HG02981 (cell line): ENCODE measurements around the gene GABBR2.

Experiments used
- ATAC-seq: cut with Tn5 transposase; IDR thresholded peaks from one replicate; pipeline ENCODE4 v1.9.1; 2021; ENCODE audit warnings: mild to moderate bottlenecking, moderate library complexity; ENCODE audit not compliant: unreplicated experiment

Gene GABBR2

DNA sequence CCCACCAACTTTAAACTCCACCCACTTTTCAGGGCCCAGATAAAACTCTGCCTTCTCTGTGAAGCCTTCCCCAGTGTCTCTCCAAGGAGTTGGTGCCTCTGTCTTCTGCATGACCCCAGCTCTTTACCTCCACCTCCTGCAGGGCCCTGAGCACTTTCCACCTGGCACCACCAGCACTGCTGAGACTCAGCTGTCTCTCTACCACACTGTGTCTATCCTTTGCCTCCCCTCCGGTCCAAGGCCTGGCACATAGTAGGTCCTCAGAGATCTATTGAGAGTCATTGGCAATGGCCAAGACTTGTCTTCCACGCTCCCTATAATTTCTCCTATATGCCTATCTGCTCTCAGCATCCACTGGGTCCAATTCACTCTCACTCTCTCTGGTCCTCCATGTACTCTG lies 12.9 kb upstream of the GABBR2 start:
- no peak for ATAC-seq

GRCh38 chr9:98720402-98720801 lies 11.7 kb upstream of the GABBR2 start:
- ATAC-seq: no peak

DNA sequence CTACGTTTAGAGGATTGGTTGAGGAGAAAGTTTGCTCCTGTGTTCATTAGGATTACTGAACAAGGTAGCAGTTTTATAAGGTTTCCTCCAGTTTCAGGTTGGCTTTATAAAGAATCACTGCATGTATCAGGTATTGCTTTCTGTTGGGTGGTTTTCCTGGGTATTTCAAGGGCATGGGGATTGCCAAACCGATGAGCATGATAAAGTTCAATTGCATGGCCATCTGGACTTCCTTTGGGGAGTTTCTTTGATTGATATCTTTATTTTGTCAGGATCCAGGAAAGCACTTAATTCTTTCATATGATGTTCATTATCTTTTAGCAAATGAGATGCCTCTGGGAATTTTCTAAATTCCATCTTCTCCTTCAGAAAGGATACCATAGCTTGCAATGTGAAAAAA lies 10.3 kb upstream of the GABBR2 start:
- ATAC-seq: no peak

GRCh38 chr9:98714833-98715232 lies 6.1 kb upstream of the GABBR2 start:
- no peak for ATAC-seq

DNA sequence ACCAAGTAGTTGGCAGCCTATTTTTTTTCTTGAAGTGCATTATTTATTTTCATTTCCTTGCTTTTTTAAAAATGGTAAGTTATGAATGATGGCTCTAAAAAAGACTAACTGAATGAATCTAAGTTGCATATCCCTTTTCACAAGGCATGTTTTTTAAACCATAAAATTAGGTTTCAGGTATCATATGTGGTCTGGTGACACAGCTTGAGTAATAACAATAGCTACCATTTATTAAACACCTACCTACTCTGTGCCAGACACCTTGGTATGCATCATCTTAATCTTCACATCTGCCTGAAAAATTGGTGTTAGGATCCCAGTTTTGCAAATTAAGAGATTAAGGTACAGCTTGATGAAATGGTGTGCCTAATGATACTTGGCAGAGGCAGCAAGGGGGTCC lies 4.3 kb upstream of the GABBR2 start:
- no peak for ATAC-seq

DNA sequence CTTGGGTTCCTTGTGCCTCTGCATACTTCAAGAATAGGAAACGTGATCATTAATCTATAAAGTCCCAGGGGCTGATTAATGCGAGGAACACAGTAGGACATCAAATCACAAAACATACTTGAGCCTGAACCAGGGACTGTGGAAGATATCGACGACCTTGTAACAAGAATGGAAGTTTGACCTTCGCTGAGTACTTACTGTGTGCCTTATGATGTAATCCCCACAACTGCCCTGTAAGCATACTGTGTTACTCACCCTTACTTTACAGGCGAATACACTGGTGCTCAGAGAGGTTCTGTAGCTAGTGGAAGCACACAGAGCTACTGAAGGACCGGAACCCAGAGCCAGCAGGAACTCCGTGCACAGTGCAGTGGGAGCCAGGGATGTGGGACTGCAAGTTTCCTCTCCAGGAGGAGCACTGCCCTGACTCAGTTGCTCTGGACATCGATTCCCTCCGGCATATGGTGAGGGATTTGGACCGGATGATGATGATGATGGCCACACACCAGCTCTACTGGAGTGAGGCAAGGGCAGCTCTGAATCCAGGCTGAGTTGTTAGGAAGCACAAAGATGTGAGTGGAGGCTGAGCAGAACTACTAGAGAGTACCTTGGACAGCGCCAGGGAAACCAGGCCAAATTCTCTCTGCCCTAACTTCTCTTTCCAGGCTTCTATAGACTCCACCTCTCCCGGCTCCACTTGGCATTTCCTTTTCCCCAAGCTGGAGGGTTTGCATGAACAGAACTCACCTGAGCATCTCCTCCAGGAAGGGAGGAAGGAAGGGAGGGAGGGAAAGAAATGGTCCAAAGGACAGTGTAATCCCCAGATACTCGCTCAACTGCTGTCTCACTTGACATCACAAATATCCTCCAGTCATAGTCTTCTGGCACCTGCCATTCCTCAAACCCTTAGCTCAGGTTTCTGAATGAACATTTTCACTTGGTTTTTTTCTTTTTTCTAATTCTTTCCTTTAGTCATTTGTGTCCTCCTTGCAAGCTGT lies 1.5 kb upstream of the GABBR2 start:
- ATAC-seq: no peak

- no peak for ATAC-seq
Measured at GRCh38 chr9:98708103-98708932, 417 bp downstream of the GABBR2 start.

DNA sequence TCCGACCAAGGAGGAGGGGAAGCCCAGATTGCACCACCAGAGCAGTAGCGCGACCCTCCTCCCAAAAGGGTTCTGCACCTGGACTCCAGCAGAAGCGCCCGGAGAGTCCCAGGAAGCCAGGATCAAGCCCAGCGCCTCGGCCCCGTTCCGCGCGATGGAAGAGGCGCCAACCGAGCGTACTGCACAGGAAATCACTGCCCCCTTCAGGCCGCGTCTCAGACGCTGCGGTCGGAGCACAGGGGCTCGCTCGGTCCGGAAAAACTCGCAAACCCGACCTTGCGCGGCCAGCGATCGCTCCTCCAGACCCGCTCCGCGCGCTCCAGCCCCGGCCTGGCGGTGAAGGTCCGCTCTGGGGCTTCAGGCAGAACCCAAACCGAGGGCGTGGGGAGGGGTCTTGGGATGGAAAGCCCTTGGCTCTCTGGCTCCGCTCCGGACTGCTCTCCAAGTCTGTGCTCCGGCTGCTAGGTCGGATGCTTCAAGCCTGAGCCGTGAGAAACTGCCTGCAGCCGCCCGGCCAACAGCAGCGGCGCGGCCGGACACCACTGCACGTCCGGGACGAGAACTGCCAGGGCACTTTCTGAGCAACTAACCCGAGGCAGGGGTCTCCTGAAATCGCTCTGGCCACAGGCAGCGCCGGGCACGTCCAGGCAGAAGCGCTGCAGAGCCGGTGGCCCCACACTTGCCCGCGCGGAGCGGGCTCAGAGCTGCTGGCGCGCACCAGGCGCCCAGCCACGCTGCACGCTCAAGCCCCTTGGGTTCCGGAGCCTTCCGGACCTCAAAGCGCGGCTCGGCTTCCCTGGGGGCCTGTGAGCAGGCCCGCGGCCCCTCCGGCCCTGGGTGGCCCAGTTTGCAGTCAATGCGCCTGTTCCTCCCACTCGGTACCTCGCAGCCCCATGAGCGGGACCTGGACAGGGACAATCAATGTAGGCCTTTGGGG lies 1.3 kb downstream of the GABBR2 start:
- no peak for ATAC-seq

DNA sequence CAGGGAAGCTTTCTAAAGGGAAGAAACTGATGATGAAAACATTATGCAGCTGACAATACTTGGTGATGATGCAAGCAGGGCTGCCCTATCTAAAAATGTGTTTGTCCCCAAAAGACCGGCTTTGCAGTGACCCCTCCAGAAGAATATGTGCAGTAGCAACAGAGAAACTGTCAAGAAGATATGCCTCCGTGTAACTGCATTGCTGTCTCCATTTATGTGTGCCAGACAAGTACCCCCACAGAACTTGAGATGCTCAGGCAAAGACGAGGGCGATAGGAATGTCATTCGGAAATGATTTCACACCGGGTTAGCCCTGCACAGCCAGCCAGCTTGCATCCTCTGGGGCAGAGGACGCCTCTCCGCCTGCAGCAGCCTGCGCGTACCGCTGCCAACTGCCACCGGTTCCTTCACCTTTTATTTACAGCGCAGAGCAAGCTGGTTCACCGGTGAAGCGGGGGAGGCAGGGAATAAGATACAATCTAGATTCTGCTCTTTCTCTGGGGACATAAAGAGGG lies 2.0 kb downstream of the GABBR2 start:
- no peak for ATAC-seq

DNA sequence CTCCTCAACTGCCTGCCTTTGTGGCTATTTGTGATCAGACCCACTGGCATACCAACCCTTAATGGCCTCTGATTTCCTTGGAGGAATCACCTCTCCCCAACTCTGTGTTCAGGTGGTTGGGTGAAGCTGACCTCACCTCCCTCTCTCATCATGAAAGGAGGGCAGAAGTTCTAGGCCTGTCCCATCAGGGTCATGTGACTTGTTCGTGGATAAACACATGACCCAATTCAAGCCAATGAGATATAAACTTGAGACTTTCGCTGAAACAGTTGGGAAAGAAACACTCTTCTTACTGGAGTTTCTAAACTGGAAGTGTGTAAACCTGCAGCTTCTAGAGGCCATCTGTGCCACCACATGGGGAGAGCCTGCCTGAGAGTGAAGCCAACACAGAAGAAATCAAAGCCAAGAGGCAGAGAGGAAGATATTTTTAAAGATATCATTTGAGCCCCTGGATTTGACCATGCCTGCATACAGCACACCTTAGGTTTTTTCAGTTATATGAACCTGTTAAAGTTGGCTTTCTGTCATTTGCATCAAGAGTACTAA lies 5.8 kb downstream of the GABBR2 start:
- ATAC-seq: no peak

GRCh38 chr9:98702340-98702739 lies 6.4 kb downstream of the GABBR2 start:
- no peak for ATAC-seq

GRCh38 chr9:98701576-98701975 lies 7.2 kb downstream of the GABBR2 start:
- ATAC-seq: no peak

- no peak for ATAC-seq
Measured at GRCh38 chr9:98700801-98701200, 7.9 kb downstream of the GABBR2 start.

DNA sequence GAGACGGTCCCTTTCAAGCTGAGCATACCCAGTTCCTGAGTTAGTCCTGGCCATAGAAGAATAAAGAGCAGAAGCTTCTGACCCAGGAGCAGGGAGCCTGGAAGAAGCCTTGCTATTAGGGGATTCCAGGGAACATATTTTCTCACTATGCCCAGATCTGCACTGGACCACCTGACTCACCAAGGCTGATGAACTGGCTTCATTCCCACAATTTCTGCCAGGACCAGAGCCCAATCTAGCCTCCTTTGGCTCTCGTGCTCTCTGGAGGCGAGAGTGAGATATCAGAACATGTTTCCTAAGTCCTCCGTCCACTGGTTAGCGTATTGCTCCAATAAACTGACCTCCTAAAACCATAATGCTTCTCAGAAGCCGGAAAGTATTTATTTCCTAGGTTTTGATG lies 9.9 kb downstream of the GABBR2 start:
- no peak for ATAC-seq

DNA sequence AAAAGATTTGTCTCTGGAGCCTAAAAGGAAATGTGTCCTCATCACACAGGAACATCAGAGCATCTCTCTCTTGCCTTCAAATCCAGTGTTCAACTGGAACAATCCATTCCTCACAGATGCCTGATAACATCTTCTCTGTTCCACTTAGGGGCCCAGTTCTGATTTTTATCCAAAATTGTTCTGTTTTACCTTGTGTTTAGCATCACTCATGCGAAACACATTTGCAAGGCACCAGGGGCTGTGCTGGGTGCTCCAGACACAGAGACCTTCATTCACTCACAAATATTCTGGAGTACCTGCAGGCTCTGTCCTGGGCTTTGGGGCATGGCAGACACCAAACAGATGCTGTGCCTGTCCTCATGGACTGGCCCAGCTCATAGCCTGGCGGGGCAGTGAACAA lies 13.8 kb downstream of the GABBR2 start:
- no peak for ATAC-seq

DNA sequence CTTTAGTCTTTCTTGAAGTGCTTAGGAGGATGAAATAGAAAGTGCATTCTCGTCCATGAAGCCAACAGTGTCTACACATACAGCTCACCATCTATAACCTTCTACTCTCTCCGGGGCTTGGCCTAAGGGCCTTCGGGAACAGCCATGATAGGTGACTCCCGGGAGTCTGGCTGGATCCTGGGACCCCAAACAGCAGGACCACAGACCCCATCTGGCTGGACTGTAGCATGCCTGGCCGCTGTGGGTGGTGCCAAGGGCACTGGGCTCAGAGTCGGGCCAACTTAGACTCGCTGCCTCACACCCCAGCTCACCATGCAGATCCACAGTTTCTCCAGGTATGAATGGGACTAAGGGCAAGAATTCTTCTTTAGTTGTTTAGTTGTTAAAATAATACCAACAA lies 16.3 kb downstream of the GABBR2 start:
- no peak for ATAC-seq

DNA sequence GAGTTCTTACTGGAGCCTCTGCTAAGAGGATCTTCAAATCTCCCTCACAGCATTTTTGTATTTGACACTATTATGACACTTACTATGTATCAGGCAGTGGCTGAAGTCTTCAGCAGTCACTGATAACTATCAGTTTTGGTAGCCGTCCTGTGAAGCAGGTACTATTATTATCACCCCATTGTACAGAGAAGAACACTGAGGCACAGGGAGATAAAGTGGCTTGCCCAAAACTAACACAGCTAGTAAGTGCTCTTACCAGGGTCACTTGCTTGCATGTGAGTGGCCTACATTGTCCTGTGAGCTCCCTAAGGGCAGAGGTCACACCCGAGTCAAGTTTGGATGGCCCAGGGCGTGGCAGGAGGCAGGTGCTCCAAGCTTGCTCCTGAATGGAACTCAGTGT lies 16.8 kb downstream of the GABBR2 start:
- no peak for ATAC-seq

- no peak for ATAC-seq
Measured at GRCh38 chr9:98690686-98691085, 18.0 kb downstream of the GABBR2 start.

DNA sequence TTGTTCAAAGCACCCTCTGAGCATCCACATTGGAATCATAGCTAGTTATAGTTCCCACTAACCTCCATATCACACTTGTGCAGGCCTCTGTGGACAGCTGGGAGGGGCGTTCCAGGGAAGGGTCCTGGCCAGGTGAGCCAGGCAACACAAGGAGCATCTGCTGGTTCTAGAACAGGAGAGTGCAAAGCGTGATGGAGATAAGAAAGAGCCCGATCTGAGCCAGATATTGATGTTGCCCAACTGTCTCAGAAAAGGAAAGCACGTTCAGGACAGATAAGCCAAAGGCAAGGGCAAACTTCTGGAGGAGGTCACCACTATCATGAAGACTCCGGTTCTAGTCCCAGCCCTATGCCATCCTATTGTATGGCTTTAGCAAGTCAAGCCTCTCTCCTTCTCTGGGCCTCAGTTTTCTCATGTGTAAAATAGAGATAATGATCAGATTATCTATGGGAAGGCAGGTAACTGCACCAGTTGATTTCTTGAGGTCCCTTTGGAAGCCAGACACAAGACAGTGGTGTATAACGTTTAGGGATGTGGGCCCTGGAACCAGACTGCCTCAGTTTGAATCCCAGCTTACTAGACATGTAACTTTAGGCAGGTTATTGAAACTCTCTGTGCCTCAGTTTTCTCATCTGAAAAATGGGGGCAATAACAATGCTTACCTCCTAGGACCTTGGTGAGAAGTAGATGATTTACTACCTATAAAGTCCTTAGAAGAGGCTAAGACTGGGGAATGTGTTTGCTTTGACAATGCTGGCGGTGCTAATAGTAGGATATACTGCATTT lies 19.8 kb downstream of the GABBR2 start:
- ATAC-seq: no peak

DNA sequence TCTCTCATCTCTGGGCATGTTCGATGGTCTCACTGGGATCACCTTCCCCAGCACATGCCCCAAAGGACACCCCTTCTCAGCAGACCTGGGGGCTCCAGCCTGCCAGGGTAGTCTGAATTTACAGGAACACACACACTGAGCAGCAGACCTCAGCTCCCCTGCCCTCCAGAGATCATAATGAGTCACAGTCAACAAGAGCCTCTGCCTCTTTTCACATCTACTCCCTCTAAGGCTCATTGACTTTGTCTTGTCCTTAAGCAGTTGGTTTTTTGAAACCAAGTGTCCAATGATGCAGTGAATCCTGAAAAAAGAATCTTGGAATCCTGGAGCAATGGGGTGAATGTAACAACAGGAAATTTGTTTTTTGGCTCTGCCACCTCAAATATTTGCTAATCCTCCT lies 20.8 kb downstream of the GABBR2 start:
- ATAC-seq: no peak
